Measurements from ENCODE around the gene ANXA1. TPM values are rescaled to one million over a fixed set of nuclear protein-coding genes. Genes with fewer than 3 reads are reported as not detected.

ANXA1 gene
- total and polyA plus RNA-seq, 4 donors: 4.8 to 28.6 (median 14.5) TPM

DNA sequence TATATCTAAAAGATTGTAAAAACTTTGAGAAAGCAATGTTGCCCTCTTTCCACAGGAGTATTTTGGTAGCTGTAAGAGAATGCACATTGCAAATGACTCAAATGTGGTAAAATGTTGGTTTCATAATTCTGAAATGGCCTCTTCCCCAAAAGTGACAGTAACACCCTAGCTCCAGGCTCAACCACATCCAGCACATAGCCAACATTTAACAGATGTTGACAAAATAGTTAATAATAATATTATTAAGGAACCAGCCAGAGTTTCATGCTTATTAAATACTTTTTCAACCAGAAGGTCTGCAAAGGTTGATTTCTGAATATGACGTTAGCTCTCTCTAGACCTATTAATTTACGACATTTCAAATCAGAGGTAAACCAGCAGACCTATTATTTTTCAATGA is 1.3 kb downstream of the ANXA1 start (continued):
- no peak for TF ChIP-seq REST (IDR thresholded peaks at IDR 0.05)

DNA sequence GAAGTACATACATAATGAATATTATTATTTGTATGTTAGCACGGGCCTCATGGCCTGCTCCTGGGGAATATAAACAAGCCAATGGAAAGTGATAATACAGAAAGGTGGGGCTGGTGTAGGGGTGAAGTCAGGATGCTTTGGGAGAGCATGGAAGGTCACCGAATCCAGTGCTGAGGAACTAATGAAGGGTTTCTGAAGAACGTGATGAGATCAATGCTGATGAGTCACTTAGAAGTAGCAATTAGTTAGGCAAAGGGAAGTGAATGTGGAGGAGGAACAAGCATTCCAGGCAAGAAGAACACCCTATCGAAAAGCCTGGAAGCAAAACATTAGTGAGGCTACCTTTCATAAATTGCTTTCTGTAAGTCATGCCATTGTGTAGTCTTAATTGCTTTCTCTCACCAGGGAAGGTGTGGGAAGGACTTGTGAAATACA is 2.1 kb downstream of the ANXA1 start:
- Histone ChIP-seq H3K9me3 (ENCODE audit: control insufficient read depth in 4 of 4, low read length in 3 of 4) (no peaks in the 10 kb centered on the region), H3K9ac (ENCODE audit: low read depth in 1 of 2, low read length in 2 of 2) (peak overlapping the region in 1 of 2 donors; percentile 11), H3K36me3 (ENCODE audit: control insufficient read depth in 4 of 4, insufficient read depth in 3 of 4, low read depth in 1 of 4, low read length in 3 of 4) (no peaks in the 10 kb centered on the region), H3K27ac (ENCODE audit: low read depth in 1 of 2, low read length in 2 of 2) (peak overlapping the region in 1 of 2 donors; percentile 23), H3K4me1 (ENCODE audit: control insufficient read depth in 4 of 4, insufficient read depth in 4 of 4, low read length in 3 of 4) (no peaks in the 10 kb centered on the region), H3K27me3 (ENCODE audit: control insufficient read depth in 4 of 4, insufficient read depth in 4 of 4, low read length in 3 of 4) (no peaks in the 10 kb centered on the region), H3K4me3 (ENCODE audit: low read depth in 1 of 3, low read length in 3 of 3) (no peak overlapping the region)
- 76% methylated on average over 4 of the region's 4 CpGs for WGBS
- no peak for DNase-seq (ENCODE audit: low spot score)
- TF ChIP-seq YY1 (IDR thresholded peaks at IDR 0.05): no peak
- TF ChIP-seq SP1 (IDR thresholded peaks at IDR 0.05): no peak
- peak in 1 of 2 donors; percentile 11 for TF ChIP-seq JUND (IDR thresholded peaks at IDR 0.05)
- no peak for TF ChIP-seq FOXA1 (IDR thresholded peaks at IDR 0.05)
- TF ChIP-seq, protein P1, sequence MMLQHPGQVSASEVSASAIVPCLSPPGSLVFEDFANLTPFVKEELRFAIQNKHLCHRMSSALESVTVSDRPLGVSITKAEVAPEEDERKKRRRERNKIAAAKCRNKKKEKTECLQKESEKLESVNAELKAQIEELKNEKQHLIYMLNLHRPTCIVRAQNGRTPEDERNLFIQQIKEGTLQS (IDR thresholded peaks at IDR 0.05): no peak
- TF ChIP-seq EGR1 (IDR thresholded peaks at IDR 0.05; ENCODE audit: low read depth in 2 of 2): no peak
- TF ChIP-seq, protein P2, sequence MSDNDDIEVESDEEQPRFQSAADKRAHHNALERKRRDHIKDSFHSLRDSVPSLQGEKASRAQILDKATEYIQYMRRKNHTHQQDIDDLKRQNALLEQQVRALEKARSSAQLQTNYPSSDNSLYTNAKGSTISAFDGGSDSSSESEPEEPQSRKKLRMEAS (IDR thresholded peaks at IDR 0.05): no peak
- no peak for TF ChIP-seq RXRA (IDR thresholded peaks at IDR 0.05)

GRCh38 chr9:73154271-73154670 is 2.6 kb downstream of the ANXA1 start:
- Histone ChIP-seq H3K9ac (ENCODE audit: low read depth in 1 of 2, low read length in 2 of 2) (no peak overlapping the region), H3K9me3 (ENCODE audit: control insufficient read depth in 4 of 4, low read length in 3 of 4) (no peaks in the 10 kb centered on the region), H3K27ac (ENCODE audit: low read depth in 1 of 2, low read length in 2 of 2) (peak overlapping the region in 1 of 2 donors; percentile 23), H3K27me3 (ENCODE audit: control insufficient read depth in 4 of 4, insufficient read depth in 4 of 4, low read length in 3 of 4) (no peaks in the 10 kb centered on the region), H3K4me1 (ENCODE audit: control insufficient read depth in 4 of 4, insufficient read depth in 4 of 4, low read length in 3 of 4) (no peaks in the 10 kb centered on the region), H3K36me3 (ENCODE audit: control insufficient read depth in 4 of 4, insufficient read depth in 3 of 4, low read depth in 1 of 4, low read length in 3 of 4) (no peaks in the 10 kb centered on the region), H3K4me3 (ENCODE audit: low read depth in 1 of 3, low read length in 3 of 3) (no peak overlapping the region)
- no peak for TF ChIP-seq RAD21 (IDR thresholded peaks at IDR 0.05)
- no peak for TF ChIP-seq FOXA2 (IDR thresholded peaks at IDR 0.05)
- TF ChIP-seq REST (IDR thresholded peaks at IDR 0.05): no peak
- TF ChIP-seq, protein P1 (IDR thresholded peaks at IDR 0.05): no peak
- TF ChIP-seq HNF4G (IDR thresholded peaks at IDR 0.05): no peak
- TF ChIP-seq JUND (IDR thresholded peaks at IDR 0.05): no peak
- no peak for TF ChIP-seq ZBTB33 (IDR thresholded peaks at IDR 0.05)
- TF ChIP-seq, protein P2 (IDR thresholded peaks at IDR 0.05): no peak
- TF ChIP-seq GABPA (IDR thresholded peaks at IDR 0.05 in 1 of 2, conservative IDR thresholded peaks at IDR 0.05 in 1 of 2): no peak
- TF ChIP-seq CTCF (IDR thresholded peaks at IDR 0.05; ENCODE audit: low read depth, low read length, missing input control): no peak
- TF ChIP-seq NR2F2 (IDR thresholded peaks at IDR 0.05): no peak
- TF ChIP-seq YY1 (IDR thresholded peaks at IDR 0.05): no peak
- TF ChIP-seq FOXA1 (IDR thresholded peaks at IDR 0.05): no peak
- TF ChIP-seq EGR1 (IDR thresholded peaks at IDR 0.05; ENCODE audit: low read depth in 2 of 2): no peak
- no peak for TF ChIP-seq SP1 (IDR thresholded peaks at IDR 0.05)
- TF ChIP-seq RXRA (IDR thresholded peaks at IDR 0.05): no peak
- no peak for TF ChIP-seq HNF4A (conservative IDR thresholded peaks at IDR 0.05)
- no peak for TF ChIP-seq TAF1 (conservative IDR thresholded peaks at IDR 0.05)
- DNase-seq (ENCODE audit: low spot score): no peak
- WGBS: 88% methylated on average over 8 of the region's 8 CpGs

Data from liver (tissue), 9 donors.